GM23248 (cell line): ENCODE results near the gene GRK3. TPM values are rescaled to one million over a fixed set of nuclear protein-coding genes. Genes with fewer than 3 reads are reported as not detected.

Source experiments
- DNase-seq: peaks from one replicate; pipeline ENCODE4 v3.0.0-alpha.2; 2015
- H2AFZ ChIP-seq: fragments of 200-600 bp; sonication (generic); 2 replicates; pipeline ENCODE4 v1.6.1; 2016; ENCODE audit warnings: antibody characterized with exemption
- H3F3A ChIP-seq: fragments of 200-600 bp; sonication (generic); 2 replicates; pipeline ENCODE4 v1.6.1; 2016; ENCODE audit warnings: mild to moderate bottlenecking, antibody characterized with exemption, mixed run types; ENCODE audit not compliant: insufficient read depth
- H3K27ac ChIP-seq: fragments of 200-600 bp; sonication (generic); 2 replicates; pipeline ENCODE4 v1.5.1; 2016; ENCODE audit warnings: mild to moderate bottlenecking
- H3K27me3 ChIP-seq: fragments of 200-600 bp; sonication (generic); replicated peaks from 2 replicates; pipeline ENCODE4 v1.6.1; 2016; ENCODE audit warnings: mild to moderate bottlenecking; ENCODE audit not compliant: insufficient read depth
- H3K36me3 ChIP-seq: fragments of 200-600 bp; sonication (generic); 2 replicates; pipeline ENCODE4 v1.6.1; 2016; ENCODE audit warnings: low read depth, mild to moderate bottlenecking
- H3K4me1 ChIP-seq: fragments of 200-600 bp; sonication (generic); 2 replicates; pipeline ENCODE4 v1.6.1; 2016; ENCODE audit warnings: mild to moderate bottlenecking; ENCODE audit not compliant: insufficient read depth
- H3K4me2 ChIP-seq: fragments of 200-600 bp; sonication (generic); one replicate; pipeline ENCODE4 v1.6.1; 2016; ENCODE audit warnings: mild to moderate bottlenecking; ENCODE audit not compliant: unreplicated experiment
- H3K4me3 ChIP-seq: fragments of 200-600 bp; sonication (generic); 2 replicates; pipeline ENCODE4 v1.5.1; 2016; ENCODE audit warnings: mild to moderate bottlenecking
- H3K79me2 ChIP-seq: fragments of 200-600 bp; sonication (generic); 2 replicates; pipeline ENCODE4 v1.6.1; 2016; ENCODE audit warnings: mild to moderate bottlenecking; ENCODE audit not compliant: insufficient read depth
- H3K9ac ChIP-seq: fragments of 200-600 bp; sonication (generic); 2 replicates; pipeline ENCODE4 v1.6.1; 2016; ENCODE audit warnings: mild to moderate bottlenecking
- H3K9me2 ChIP-seq: fragments of 200-600 bp; sonication (generic); 2 replicates; pipeline ENCODE4 v1.6.1; 2016; ENCODE audit warnings: mixed run types, mild to moderate bottlenecking, moderate library complexity; ENCODE audit not compliant: insufficient read depth
- H3K9me3 ChIP-seq: fragments of 200-600 bp; sonication (generic); one replicate; pipeline ENCODE4 v1.6.1; 2017; ENCODE audit warnings: low read depth
- H4K20me1 ChIP-seq: fragments of 200-600 bp; sonication (generic); 2 replicates; pipeline ENCODE4 v1.6.0; 2016; ENCODE audit not compliant: insufficient read depth
- EZH2 ChIP-seq: fragments of 200-600 bp; sonication (generic); IDR thresholded peaks from 2 replicates; pipeline ENCODE4 v1.6.1; 2018; ENCODE audit warnings: antibody characterized with exemption, mild to moderate bottlenecking; ENCODE audit not compliant: insufficient read depth, poor library complexity, severe bottlenecking
- EZH2phosphoT487 ChIP-seq: fragments of 200-600 bp; sonication (generic); IDR thresholded peaks from 2 replicates; pipeline ENCODE4 v1.6.1; 2018; ENCODE audit warnings: antibody characterized with exemption, moderate library complexity, mild to moderate bottlenecking, low read depth; ENCODE audit not compliant: insufficient read depth
- WGBS, 2 experiments: methylation state at CpG; one replicate each; pipeline ENCODE4 v1.1.6; 2015 to 2017; ENCODE audit warnings: low lambda C conversion rate in 2 of 2, low coverage in 1 of 2; ENCODE audit errors: missing lambda C conversion rate in 2 of 2; 5-methylcytosine and 5-hydroxymethylcytosine counted together
- in situ Hi-C: fragments of 300-500 bp; cut with MboI; formaldehyde crosslinking; loops from 2 replicates; pipeline ENCODE4 v1.15.0; 2020
- polyA plus RNA-seq: library from polyadenylated mRNA; unstranded; fragments of >200 nt; fragmentation: Nextera tagmentation; extraction: Ambion mirVana; gene quantifications from 2 replicates; pipeline ENCODE4 v1.2.1, GENCODE V29; 2016
- total RNA-seq: library from RNA; depleted of rRNA; stranded (reverse); fragments of >200 nt; shearing (Covaris generic); gene quantifications from 2 replicates; pipeline ENCODE4 v1.2.3, GENCODE V29; 2014

GRK3 gene
- total and polyA plus RNA-seq, 2 experiments from 2014 or later: 0.08 to 0.11 TPM

DNA sequence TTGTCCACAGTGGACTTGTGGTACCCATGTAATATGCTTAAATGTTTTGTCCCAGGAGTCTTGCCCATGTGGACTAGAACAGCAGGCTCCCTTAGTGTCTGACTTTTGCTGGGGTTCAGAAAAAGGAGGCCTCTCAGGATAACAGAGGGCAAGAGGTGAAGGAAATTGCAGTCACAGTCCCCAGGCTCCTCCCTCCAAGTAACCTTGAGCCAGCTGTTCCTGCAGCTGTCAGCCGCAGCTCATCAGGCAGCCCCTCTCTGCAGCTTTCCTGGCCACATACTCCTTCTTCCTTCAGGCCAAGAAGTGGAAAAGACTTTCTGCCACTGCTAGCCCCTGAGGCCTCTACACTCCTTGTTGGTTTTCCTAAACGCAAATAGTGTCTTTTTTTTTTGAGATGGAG, 171.2 kb downstream of the GRK3 start:
- Histone ChIP-seq H3K36me3 (no peaks in the 10 kb centered on the region), H3F3A (no peaks in the 10 kb centered on the region), H3K27me3 (no peaks in the 10 kb centered on the region), H3K9me3 (no peaks in the 10 kb centered on the region), H3K9ac (no peak overlapping the region), H3K79me2 (no peaks in the 10 kb centered on the region), H3K4me3 (no peak overlapping the region), H3K4me2 (no peak overlapping the region), H3K4me1 (no peaks in the 10 kb centered on the region), H3K9me2 (no peaks in the 10 kb centered on the region), H4K20me1 (no peaks in the 10 kb centered on the region), H2AFZ (no peak overlapping the region), H3K27ac (no peak overlapping the region)
- TF ChIP-seq EZH2phosphoT487 (no peak), EZH2 (no peak)
- no peak for DNase-seq
- 43 to 44% methylated on average over 2 of the region's 2 CpGs for WGBS, 2 experiments
- in situ Hi-C loops: no loop called here

DNA sequence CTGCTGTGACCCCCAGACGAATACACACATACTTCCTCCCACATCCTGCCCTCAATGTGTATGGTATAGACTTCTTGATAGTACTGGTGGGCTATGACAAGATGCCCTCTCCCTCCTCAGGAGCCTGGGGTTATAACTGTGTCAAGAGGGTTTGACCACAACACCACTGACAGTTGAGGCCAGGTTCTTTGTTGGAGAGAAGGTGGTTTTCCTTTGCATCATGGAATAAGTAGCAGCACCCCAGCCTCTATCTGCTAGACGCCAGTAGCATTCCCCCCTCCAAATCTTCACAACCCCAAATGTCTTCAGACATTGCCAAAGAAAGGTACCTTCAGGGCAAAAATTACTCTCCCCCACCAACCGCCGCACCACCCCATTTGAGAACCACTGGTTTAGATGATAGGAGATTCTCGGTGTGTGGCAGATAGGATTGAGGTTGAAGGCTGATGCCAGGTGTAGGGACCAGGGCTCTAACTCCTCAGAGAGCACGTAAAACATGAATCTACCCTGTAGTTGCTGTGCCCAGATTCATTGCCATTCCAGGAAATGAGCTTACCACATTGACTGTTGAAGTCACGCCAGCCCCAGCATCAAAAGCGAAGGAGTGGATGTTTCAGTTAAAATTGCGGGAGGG, 172.0 kb downstream of the GRK3 start:
- 60 to 62% methylated on average over 9 of the region's 9 CpGs for WGBS, 2 experiments
- no peak overlapping the region for H3K4me2 ChIP-seq
- no peak for TF ChIP-seq EZH2
- TF ChIP-seq EZH2phosphoT487: no peak
- no peak overlapping the region for H3K27ac ChIP-seq
- no peaks in the 10 kb centered on the region for H4K20me1 ChIP-seq
- no peak overlapping the region for H2AFZ ChIP-seq
- H3K4me1 ChIP-seq: no peaks in the 10 kb centered on the region
- in situ Hi-C loops: no loop called here
- no peak for DNase-seq
- H3K79me2 ChIP-seq: no peaks in the 10 kb centered on the region
- no peaks in the 10 kb centered on the region for H3K36me3 ChIP-seq
- H3F3A ChIP-seq: no peaks in the 10 kb centered on the region
- no peak overlapping the region for H3K9ac ChIP-seq
- H3K9me2 ChIP-seq: no peaks in the 10 kb centered on the region
- H3K9me3 ChIP-seq: no peaks in the 10 kb centered on the region
- no peaks in the 10 kb centered on the region for H3K27me3 ChIP-seq
- no peak overlapping the region for H3K4me3 ChIP-seq

- H3K36me3 ChIP-seq: no peaks in the 10 kb centered on the region
- no peak for TF ChIP-seq EZH2
- no peak for TF ChIP-seq EZH2phosphoT487
These were observed 175.3 kb downstream of the GRK3 start for GRCh38 chr22:25739659-25740344.

GRCh38 chr22:25741692-25742626, 177.5 kb downstream of the GRK3 start, which contains the start of gene MYO18B:
TSS of gene MYO18B (plus strand) at chr22:25742188. CDS start at chr22:25761093, 18,905 bp downstream.
- H3K4me3 ChIP-seq: no peak within 1 kb of the TSS
- no peaks in the 10 kb centered on the region for H3K79me2 ChIP-seq
- no peaks in the 10 kb centered on the region for H3K27me3 ChIP-seq
- H3K4me1 ChIP-seq: peaks cover 14% of the 10 kb centered on the region
- H3K9ac ChIP-seq: no peak within 1 kb of the TSS
- H4K20me1 ChIP-seq: no peaks in the 10 kb centered on the region
- DNase-seq: no peak
- TF ChIP-seq EZH2phosphoT487 (no peak), EZH2 (no peak)
- in situ Hi-C loops: no loop called here
- H3K9me2 ChIP-seq: no peaks in the 10 kb centered on the region
- H3K36me3 ChIP-seq: no peaks in the 10 kb centered on the region
- 72 to 79% methylated on average over 32 to 36 of the region's 36 CpGs for WGBS, 2 experiments
- no peak within 1 kb of the TSS for H3K27ac ChIP-seq
- H3F3A ChIP-seq: peaks cover 14% of the 10 kb centered on the region
- no peak within 1 kb of the TSS for H2AFZ ChIP-seq
- no peak within 1 kb of the TSS for H3K4me2 ChIP-seq
- H3K9me3 ChIP-seq: no peaks in the 10 kb centered on the region

More at GRCh38 chr22:25739659-25740344, 175.3 kb downstream of the GRK3 start:
- Histone ChIP-seq H3K27me3 (no peaks in the 10 kb centered on the region), H4K20me1 (no peaks in the 10 kb centered on the region), H3K9ac (no peak overlapping the region), H2AFZ (no peak overlapping the region), H3K4me1 (no peaks in the 10 kb centered on the region), H3K9me3 (no peaks in the 10 kb centered on the region), H3K79me2 (no peaks in the 10 kb centered on the region), H3K4me2 (no peak overlapping the region), H3K9me2 (no peaks in the 10 kb centered on the region), H3K4me3 (no peak overlapping the region), H3K27ac (no peak overlapping the region), H3F3A (no peaks in the 10 kb centered on the region)
- in situ Hi-C loops: no loop called here
- 56 to 57% methylated on average over 11 of the region's 11 CpGs for WGBS, 2 experiments
- DNase-seq: no peak
